ENCODE results near the gene SMTN. TPM values are rescaled to one million over a fixed set of nuclear protein-coding genes. Genes with fewer than 3 reads are reported as not detected.
A peak's percentile ranks its signal among the peaks of the same experiment; 100 is the strongest.

The SMTN gene
- total and polyA plus RNA-seq, 7 donors, result 23.8 to 1,789 (median 987) TPM

DNA sequence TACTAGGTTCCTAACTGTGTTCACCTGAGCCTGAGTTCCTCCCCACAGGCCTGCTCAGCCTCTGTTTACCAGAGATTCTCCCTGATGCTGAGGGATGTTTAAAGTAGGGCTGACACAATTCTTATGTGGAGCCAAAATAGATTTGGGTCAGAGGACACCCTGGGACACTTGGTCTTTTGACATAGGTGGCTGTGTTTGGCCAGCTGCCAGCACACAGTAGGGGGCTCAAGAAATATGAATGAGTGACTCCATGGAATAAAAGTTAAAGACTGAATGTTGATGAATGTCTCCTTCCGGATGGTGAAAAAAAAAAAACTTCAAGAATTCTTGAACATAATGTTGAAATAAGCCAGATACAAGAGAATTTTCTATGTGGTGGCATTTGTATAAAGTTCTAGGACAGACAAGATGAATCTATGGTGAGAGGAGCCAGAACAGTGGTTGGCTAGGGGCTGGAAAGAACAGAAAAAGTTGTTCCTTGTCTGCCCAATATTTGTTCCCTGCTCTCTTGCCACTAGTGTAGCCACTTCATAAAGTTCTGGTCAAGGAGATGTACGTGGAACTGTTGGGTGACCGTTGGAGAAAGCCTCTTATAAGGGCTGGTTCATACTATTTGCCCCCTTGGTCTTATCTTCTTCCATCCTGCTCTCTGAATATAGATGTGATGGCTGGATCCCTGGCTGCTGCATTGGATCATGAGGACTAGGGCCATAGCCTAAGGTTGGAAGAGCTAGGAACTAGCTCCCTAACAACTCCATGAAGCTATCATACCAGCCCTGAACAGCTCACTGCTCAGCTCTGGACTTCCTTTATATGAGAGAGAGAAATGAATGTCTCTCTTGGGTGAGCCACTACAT lies 40.3 kb upstream of the SMTN start:
- DNase-seq, result peak; percentile 67
- Histone ChIP-seq H3K27ac (peak overlapping the region; percentile 85 to 92 (median 90)), H3K4me3 (no peak overlapping the region), H3K36me3 (no peaks in the 10 kb centered on the region), H3K27me3 (no peaks in the 10 kb centered on the region), H3K9me3 (no peaks in the 10 kb centered on the region), H3K4me1 (peaks cover 0 to 74% (median 70%) of the 10 kb centered on the region in 4 donors)
- TF ChIP-seq POLR2A (IDR thresholded peaks at IDR 0.05), result no peak
- peak in 2 of 4 donors; percentile 16 to 58 for TF ChIP-seq EP300 (IDR thresholded peaks at IDR 0.05)
- TF ChIP-seq, protein P1, sequence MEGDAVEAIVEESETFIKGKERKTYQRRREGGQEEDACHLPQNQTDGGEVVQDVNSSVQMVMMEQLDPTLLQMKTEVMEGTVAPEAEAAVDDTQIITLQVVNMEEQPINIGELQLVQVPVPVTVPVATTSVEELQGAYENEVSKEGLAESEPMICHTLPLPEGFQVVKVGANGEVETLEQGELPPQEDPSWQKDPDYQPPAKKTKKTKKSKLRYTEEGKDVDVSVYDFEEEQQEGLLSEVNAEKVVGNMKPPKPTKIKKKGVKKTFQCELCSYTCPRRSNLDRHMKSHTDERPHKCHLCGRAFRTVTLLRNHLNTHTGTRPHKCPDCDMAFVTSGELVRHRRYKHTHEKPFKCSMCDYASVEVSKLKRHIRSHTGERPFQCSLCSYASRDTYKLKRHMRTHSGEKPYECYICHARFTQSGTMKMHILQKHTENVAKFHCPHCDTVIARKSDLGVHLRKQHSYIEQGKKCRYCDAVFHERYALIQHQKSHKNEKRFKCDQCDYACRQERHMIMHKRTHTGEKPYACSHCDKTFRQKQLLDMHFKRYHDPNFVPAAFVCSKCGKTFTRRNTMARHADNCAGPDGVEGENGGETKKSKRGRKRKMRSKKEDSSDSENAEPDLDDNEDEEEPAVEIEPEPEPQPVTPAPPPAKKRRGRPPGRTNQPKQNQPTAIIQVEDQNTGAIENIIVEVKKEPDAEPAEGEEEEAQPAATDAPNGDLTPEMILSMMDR (IDR thresholded peaks at IDR 0.05), result no peak
- TF ChIP-seq POLR2AphosphoS5 (IDR thresholded peaks at IDR 0.05), result peak; percentile 58 to 81 (median 80)
- intact Hi-C loops (cut with DNase I), result loop anchor here (2.0 kb wide), 1 partner anchor 14 kb away; no protein-coding TSS in a partner anchor
- 90 to 93% methylated on average over 3 of the region's 3 CpGs for WGBS, 2 donors

DNA sequence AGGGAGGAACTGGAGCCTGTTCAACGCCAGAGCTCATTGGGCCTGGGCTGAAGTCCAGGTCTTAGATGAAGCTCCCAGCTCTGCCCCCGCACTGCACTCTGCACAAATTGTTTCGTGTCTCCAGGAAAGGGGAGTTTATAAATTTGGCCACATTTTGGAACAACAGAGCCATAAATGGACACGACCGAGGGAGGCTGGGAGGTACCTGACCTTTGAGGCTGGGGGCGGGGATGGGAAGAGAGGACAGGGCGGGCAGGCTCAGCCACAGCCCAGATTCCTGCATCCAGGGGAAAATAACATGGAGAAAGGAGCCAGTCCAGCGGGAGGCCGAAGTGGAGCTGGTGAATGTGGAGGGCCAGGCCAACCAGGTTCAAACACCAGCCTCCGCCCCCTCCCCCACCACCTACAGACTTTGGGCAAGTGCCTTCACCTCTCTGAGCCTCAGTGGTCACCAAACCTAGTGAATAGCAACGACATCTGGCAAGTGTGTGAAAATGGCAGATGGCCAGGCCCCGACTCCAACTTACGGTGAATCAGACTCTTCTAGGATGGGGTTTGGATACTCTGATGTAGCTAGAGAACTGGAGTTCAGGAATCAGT lies 36.8 kb upstream of the SMTN start:
- Histone ChIP-seq H3K4me3 (no peak overlapping the region), H3K27me3 (no peaks in the 10 kb centered on the region), H3K4me1 (peaks cover 0 to 50% (median 44%) of the 10 kb centered on the region in 4 donors), H3K9me3 (no peaks in the 10 kb centered on the region), H3K36me3 (no peaks in the 10 kb centered on the region), H3K27ac (peak overlapping the region; percentile 79 to 92 (median 83))
- intact Hi-C loops (cut with DNase I), result no loop called here
- WGBS, 2 donors, result 56 to 69% methylated on average over 13 of the region's 13 CpGs
- TF ChIP-seq, protein P1 (IDR thresholded peaks at IDR 0.05), result no peak
- peak in 3 of 4 donors; percentile 3 to 9 (median 8) for TF ChIP-seq POLR2AphosphoS5 (IDR thresholded peaks at IDR 0.05)
- DNase-seq, result peak; percentile 93

DNA sequence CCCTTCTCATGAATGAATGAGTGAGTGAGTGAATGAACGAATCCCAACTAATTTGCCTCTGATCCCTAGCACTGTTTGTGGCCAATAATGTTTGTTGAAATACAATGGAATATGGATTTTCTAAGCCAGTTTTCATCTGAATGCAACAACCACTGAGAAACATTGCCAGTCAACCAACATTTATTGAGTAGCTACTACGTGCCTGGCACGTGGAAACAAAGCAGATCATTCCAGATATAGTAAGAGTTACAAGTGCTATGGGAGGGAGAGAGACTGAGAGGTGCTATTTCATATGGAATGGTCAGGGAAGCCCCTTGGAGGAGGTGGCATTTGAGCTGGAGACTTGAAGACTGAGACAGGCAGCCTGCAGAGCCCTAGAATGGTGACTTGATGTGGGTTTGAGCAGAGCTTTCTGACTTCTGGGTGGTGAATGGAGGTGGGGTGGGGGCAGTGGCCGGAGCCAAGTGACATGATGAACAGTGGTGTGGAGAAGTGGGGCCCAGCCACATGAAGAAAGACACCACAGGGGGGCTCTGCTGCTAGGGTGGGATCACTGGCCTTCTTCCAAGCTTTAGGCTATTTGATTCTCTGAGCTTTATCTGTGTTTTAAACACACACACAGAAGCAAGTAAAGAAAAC lies 35.1 kb upstream of the SMTN start:
- Histone ChIP-seq H3K4me3 (no peak overlapping the region), H3K4me1 (peaks cover 0 to 34% (median 31%) of the 10 kb centered on the region in 4 donors), H3K9me3 (no peaks in the 10 kb centered on the region), H3K27me3 (no peaks in the 10 kb centered on the region), H3K27ac (peak overlapping the region; percentile 13 to 92 (median 68)), H3K36me3 (no peaks in the 10 kb centered on the region)
- WGBS, 2 donors, result 73 to 75% methylated on average over 4 of the region's 4 CpGs
- intact Hi-C loops (cut with DNase I), result no loop called here
- peak; percentile 56 for DNase-seq
- TF ChIP-seq, protein P1 (IDR thresholded peaks at IDR 0.05), result no peak

DNA sequence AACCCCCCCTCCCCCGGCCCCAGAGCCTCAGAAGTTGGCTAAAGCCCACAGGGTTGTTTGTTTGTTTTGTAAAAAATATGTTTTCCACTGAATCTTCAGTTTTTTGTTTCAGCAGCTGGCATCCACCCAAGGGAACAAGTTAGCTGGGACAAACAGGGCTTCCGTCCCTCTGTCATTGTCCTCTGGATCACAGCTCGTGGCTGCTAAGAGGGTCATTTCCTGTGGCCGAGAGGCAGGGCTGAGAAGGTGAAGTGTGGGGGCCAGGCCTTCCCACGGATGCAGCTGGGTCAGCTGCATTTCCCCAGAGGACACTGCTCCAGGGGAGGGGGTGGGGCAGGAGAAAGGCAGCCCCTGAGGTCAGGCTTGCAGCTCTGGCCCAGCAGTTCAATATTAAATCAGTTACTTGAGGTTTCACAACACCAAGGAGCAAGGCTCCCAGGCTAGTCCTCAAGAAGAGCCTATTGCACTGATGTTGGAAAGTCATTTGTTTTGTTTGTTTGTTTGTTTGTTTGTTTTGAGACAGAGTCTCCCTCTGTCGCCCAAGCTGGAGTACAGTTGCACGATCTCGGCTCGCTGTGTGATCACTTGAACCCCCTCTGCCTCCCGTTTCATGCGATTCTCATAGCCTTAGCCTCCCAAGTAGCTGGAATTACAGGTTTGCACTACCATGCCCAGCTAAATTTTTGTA lies 34.4 kb upstream of the SMTN start:
- Histone ChIP-seq H3K4me1 (peaks cover 0 to 34% (median 31%) of the 10 kb centered on the region in 4 donors), H3K4me3 (no peak overlapping the region), H3K27me3 (no peaks in the 10 kb centered on the region), H3K36me3 (no peaks in the 10 kb centered on the region), H3K9me3 (no peaks in the 10 kb centered on the region), H3K27ac (peak overlapping the region; percentile 13 to 92 (median 68))
- intact Hi-C loops (cut with DNase I), result no loop called here
- peak in 1 of 4 donors; percentile 19 for TF ChIP-seq POLR2AphosphoS5 (IDR thresholded peaks at IDR 0.05)
- TF ChIP-seq, protein P1 (IDR thresholded peaks at IDR 0.05), result no peak
- DNase-seq, result peak; percentile 86
- 73 to 80% methylated on average over 11 of the region's 11 CpGs for WGBS, 2 donors
